ENCODE measurements around the gene ZFAND3.

DNA sequence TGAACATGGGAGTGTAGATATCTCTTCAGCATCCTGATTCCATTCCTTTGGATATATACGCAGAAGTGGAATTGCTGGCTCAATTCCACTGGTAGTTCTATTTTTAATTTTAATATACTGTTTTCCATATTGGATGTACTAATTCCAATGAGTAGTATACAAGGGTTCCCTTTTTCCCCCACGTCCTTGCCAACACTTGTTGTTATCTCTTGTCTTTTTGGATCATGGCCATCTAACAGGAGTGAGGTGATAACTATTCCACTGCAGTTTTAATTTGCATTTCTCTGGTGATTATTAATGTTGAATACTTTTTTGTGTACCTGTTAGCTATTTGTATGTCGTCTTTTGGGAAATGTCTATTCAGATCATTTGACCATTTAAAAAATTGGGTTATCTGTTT is 91.5 kb downstream of the ZFAND3 start:
- TF ChIP-seq, protein P1, sequence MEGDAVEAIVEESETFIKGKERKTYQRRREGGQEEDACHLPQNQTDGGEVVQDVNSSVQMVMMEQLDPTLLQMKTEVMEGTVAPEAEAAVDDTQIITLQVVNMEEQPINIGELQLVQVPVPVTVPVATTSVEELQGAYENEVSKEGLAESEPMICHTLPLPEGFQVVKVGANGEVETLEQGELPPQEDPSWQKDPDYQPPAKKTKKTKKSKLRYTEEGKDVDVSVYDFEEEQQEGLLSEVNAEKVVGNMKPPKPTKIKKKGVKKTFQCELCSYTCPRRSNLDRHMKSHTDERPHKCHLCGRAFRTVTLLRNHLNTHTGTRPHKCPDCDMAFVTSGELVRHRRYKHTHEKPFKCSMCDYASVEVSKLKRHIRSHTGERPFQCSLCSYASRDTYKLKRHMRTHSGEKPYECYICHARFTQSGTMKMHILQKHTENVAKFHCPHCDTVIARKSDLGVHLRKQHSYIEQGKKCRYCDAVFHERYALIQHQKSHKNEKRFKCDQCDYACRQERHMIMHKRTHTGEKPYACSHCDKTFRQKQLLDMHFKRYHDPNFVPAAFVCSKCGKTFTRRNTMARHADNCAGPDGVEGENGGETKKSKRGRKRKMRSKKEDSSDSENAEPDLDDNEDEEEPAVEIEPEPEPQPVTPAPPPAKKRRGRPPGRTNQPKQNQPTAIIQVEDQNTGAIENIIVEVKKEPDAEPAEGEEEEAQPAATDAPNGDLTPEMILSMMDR (IDR thresholded peaks at IDR 0.05): no peak
- no peak for TF ChIP-seq POLR2A (IDR thresholded peaks at IDR 0.05)

All from adrenal gland (tissue), 5 donors.